MCF 10A (cell line): Measurements from ENCODE around the gene SPRR2E. TPM values are rescaled to one million over a fixed set of nuclear protein-coding genes. Genes with fewer than 3 reads are reported as not detected.
"Not testable (repeated sequence)": the region's sequence is repeated elsewhere in the genome, so short reads cannot be mapped to it uniquely, and the experiment has no call there.

ENCODE experiments used
- BruUV-seq: library from RNA; stranded (reverse); fragments of 400-500 nt; replicated peaks from 2 replicates; lab custom pipeline; 2021; lab: Mats Ljungman, UMichigan
- CTCF ChIA-PET: fragments of 300-600 bp; sonication (Branson Sonifier 250); formaldehyde crosslinking; extraction: SDS; loops from one replicate; lab custom pipeline; 2021; ENCODE audit warnings: antibody characterized with exemption, inconsistent platforms; lab: Yijun Ruan, JAX
- POLR2A ChIA-PET: fragments of 300-600, 350-650 bp; sonication (Branson Sonifier 250); formaldehyde crosslinking; extraction: SDS; loops from one replicate; lab custom pipeline; 2020; ENCODE audit warnings: antibody characterized with exemption, inconsistent platforms; lab: Yijun Ruan, JAX
- DNase-seq: peaks from one replicate; pipeline ENCODE4 v3.0.0-alpha.2; 2018; ENCODE audit not compliant: unreplicated experiment
- H3K27ac Mint-ChIP-seq: one replicate; pipeline ENCODE4 v1.8.0; 2022; ENCODE audit warnings: mild to moderate bottlenecking, low read depth, mixed read lengths; ENCODE audit not compliant: unreplicated experiment
- H3K27me3 Mint-ChIP-seq: one replicate; pipeline ENCODE4 v1.8.0; 2022; ENCODE audit warnings: mixed read lengths; ENCODE audit not compliant: insufficient read depth, unreplicated experiment
- H3K36me3 Mint-ChIP-seq: one replicate; pipeline ENCODE4 v1.8.0; 2022; ENCODE audit warnings: mild to moderate bottlenecking, moderate library complexity, mixed read lengths; ENCODE audit not compliant: insufficient read depth, unreplicated experiment
- H3K4me1 Mint-ChIP-seq: one replicate; pipeline ENCODE4 v1.8.0; 2022; ENCODE audit warnings: mixed read lengths; ENCODE audit not compliant: insufficient read depth, unreplicated experiment
- H3K4me3 Mint-ChIP-seq: one replicate; pipeline ENCODE4 v1.8.0; 2022; ENCODE audit warnings: mild to moderate bottlenecking, moderate library complexity, mixed read lengths; ENCODE audit not compliant: unreplicated experiment
- H3K9me3 Mint-ChIP-seq: one replicate; pipeline ENCODE4 v1.8.0; 2022; ENCODE audit warnings: mixed read lengths; ENCODE audit not compliant: unreplicated experiment
- intact Hi-C: fragments of 100-400 bp; cut with micrococcal nuclease; formaldehyde crosslinking; loops from 2 replicates; pipeline ENCODE4 v1.14.1; 2022
- total RNA-seq: library from RNA; stranded (reverse); gene quantifications from 2 replicates; pipeline ENCODE4 v1.2.3, GENCODE V29; 2022
- TF ChIP-seq, protein P1 (sequence below): fragments of 200-600 bp; IDR thresholded peaks from one replicate; pipeline ENCODE4 v1.8.0; 2022; ENCODE audit warnings: antibody characterized with exemption, mild to moderate bottlenecking; ENCODE audit not compliant: unreplicated experiment

SPRR2E gene
- total RNA-seq, 1 experiment from 2014 or later: not detected

DNA sequence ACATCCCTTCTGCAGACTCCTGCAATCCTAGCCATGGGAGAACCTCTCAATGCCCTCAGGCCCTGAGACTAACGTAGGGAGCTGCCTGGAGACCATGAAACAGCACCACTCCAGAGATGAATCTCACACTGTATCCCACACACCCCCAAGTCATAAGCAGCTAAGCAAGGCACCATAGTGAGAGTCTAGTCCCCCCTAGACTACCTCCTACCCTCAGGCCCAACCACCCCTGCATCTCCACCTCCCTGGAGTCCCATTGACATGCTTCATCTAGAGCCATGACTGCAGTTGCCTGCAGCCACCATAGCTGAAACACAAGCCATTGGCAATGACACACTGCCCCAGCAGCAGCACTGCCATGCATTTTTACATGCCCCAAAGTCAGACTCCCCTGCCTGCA, 38.9 kb upstream of the SPRR2E start:
- Mint-ChIP-seq H3K4me3 (no peak overlapping the region), H3K9me3 (no peaks in the 10 kb centered on the region), H3K27me3 (no peaks in the 10 kb centered on the region), H3K4me1 (peaks cover 18% of the 10 kb centered on the region), H3K36me3 (no peaks in the 10 kb centered on the region), H3K27ac (no peak overlapping the region)
- TF ChIP-seq, protein P1, sequence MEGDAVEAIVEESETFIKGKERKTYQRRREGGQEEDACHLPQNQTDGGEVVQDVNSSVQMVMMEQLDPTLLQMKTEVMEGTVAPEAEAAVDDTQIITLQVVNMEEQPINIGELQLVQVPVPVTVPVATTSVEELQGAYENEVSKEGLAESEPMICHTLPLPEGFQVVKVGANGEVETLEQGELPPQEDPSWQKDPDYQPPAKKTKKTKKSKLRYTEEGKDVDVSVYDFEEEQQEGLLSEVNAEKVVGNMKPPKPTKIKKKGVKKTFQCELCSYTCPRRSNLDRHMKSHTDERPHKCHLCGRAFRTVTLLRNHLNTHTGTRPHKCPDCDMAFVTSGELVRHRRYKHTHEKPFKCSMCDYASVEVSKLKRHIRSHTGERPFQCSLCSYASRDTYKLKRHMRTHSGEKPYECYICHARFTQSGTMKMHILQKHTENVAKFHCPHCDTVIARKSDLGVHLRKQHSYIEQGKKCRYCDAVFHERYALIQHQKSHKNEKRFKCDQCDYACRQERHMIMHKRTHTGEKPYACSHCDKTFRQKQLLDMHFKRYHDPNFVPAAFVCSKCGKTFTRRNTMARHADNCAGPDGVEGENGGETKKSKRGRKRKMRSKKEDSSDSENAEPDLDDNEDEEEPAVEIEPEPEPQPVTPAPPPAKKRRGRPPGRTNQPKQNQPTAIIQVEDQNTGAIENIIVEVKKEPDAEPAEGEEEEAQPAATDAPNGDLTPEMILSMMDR: no peak
- BruUV-seq: no TSS peak
- CTCF ChIA-PET: interaction anchor here (0.6 to 0.8 kb wide), 2 partner anchors 11 to 178 kb away, joined by 3 read pairs; no protein-coding TSS in a partner anchor
- intact Hi-C loops: no loop called here
- DNase-seq: no peak
- POLR2A ChIA-PET: interaction anchor here (0.7 to 2.8 kb wide), 2 partner anchors 10 to 23 kb away, joined by 3 to 16 read pairs; no protein-coding TSS in a partner anchor

DNA sequence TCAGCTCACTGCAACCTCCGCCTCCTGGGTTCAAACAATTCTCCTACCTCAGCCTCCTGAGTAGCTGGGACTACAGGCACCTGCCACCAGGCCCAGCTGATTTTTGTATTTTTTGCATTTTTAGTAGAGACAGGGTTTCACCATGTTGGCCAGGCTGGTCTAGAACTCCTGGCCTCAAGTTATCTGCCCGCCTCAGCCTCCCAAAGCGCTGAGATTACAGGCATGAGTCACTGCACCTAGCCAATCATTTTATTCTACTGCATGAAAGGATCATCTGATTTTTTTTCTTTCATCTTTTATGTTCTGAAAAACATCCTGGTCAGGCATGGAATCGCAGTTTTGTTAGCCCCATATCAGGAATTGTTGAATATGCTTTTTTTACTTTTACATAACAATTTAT, 34.4 kb upstream of the SPRR2E start:
- POLR2A ChIA-PET, BruUV-seq, DNase-seq, H3K27ac Mint-ChIP-seq, intact Hi-C loops, H3K36me3 Mint-ChIP-seq, H3K4me3 Mint-ChIP-seq, H3K27me3 Mint-ChIP-seq: not testable (repeated sequence)
- Mint-ChIP-seq H3K9me3 (peaks cover 15% of the 10 kb centered on the region), H3K4me1 (peaks cover 18% of the 10 kb centered on the region)
- CTCF ChIA-PET: interaction anchor here (2.6 kb wide), 1 partner anchor 64 kb away, joined by 11 read pairs; no protein-coding TSS in a partner anchor

DNA sequence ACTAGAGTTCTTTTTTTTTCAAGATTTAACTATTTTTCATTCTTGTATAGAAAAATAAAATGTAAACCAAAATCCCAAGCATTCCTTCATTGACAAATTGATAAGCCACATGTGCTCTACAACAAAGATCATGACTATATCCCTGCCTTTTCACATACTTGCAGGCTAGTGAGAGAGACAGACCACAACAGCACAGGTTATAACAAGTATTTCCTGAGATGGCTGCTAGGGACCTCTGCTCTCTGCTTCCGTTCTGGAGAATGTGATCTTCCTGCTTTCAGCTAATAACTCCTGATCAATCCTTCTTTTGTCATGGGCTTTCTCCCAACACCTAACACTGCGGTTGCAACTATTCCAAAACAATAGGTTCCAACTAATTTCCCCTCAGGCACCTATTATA, 33.0 kb upstream of the SPRR2E start:
- intact Hi-C loops: no loop called here
- H3K36me3 Mint-ChIP-seq: no peaks in the 10 kb centered on the region
- DNase-seq: no peak

DNA sequence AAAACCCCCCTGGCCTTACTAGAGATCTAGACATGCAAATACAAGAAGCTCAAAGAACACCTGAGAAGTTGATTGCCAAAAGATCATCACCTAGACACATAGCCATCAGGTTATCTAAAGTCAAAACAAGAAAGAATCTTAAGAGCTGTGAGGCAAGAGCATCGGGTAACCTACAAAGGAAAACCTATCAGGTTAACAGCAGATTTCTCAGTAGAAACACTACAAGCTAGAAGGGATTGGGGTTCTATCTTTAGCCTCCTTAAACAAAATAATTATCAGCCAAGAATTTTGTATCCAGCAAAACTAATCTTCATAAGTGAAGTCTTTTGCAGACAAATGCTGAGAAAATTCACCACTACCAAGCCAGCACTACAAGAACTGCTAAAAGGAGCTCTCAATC, 31.2 kb upstream of the SPRR2E start:
- Mint-ChIP-seq H3K4me1 (peaks cover 19% of the 10 kb centered on the region), H3K36me3 (no peaks in the 10 kb centered on the region), H3K27ac (no peak overlapping the region), H3K9me3 (peaks cover 15% of the 10 kb centered on the region), H3K4me3 (no peak overlapping the region), H3K27me3 (no peaks in the 10 kb centered on the region)
- TF ChIP-seq, protein P1: no peak
- intact Hi-C loops: no loop called here
- ChIA-PET CTCF (interaction anchor here (0.6 to 1.6 kb wide), 3 partner anchors 66 to 470 kb away, joined by 3 to 4 read pairs (median 4); no protein-coding TSS in a partner anchor), POLR2A (interaction anchor here (0.6 to 1.2 kb wide), 4 partner anchors 9 to 365 kb away, joined by 3 to 5 read pairs (median 3); no protein-coding TSS in a partner anchor)
- no peak for DNase-seq
- no TSS peak for BruUV-seq

More for the DNA sequence above, 33.0 kb upstream of the SPRR2E start:
- ChIA-PET POLR2A (interaction anchor here (1.1 kb wide), 1 partner anchor 174 kb away, joined by 3 read pairs; no protein-coding TSS in a partner anchor), CTCF (no interaction called here)
- TF ChIP-seq, protein P1: no peak
- Mint-ChIP-seq H3K9me3 (peaks cover 15% of the 10 kb centered on the region), H3K27ac (no peak overlapping the region), H3K4me3 (no peak overlapping the region), H3K27me3 (no peaks in the 10 kb centered on the region), H3K4me1 (peaks cover 30% of the 10 kb centered on the region)
- no TSS peak for BruUV-seq

DNA sequence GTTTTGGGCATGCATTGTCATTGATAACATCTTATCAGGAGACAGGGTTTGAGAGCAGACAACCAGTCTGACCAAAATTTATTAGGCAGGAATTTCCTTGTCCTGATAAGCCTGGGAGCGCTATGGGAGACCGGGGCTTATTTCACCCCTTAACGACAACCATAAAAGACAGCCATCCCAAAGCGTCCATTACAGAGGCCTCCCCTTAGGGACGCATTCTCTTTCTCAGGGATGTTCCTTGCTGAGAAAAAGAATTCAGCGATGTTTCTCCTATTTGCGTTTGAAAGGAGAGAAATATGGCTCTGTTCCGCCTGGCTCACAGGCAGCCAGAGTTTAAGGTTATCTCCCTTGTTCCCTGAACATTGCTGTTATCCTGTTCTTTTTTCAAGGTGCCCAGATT, 29.5 kb upstream of the SPRR2E start:
- Mint-ChIP-seq H3K9me3 (peaks cover 15% of the 10 kb centered on the region), H3K4me1 (peaks cover 12% of the 10 kb centered on the region), H3K27ac (peak overlapping the region; percentile 84)
- DNase-seq, intact Hi-C loops, H3K4me3 Mint-ChIP-seq, H3K27me3 Mint-ChIP-seq, BruUV-seq, H3K36me3 Mint-ChIP-seq: not testable (repeated sequence)
- ChIA-PET CTCF (interaction anchor here (0.5 to 1.3 kb wide), 3 partner anchors 69 to 204 kb away, joined by 3 to 5 read pairs (median 3); no protein-coding TSS in a partner anchor), POLR2A (interaction anchor here (0.9 to 2.0 kb wide), 5 partner anchors 8 to 182 kb away, joined by 4 to 16 read pairs (median 8); no protein-coding TSS in a partner anchor)
